DOHH2 (cell line): ENCODE measurements around the gene SCFD2.

Source experiments
- H3F3A ChIP-seq: fragments of 200-600 bp; sonication (generic), shearing (Covaris generic); 2 replicates; pipeline ENCODE4 v1.6.0; 2016; ENCODE audit warnings: antibody characterized with exemption, mild to moderate bottlenecking; ENCODE audit not compliant: control insufficient read depth, insufficient read depth
- H3K27ac ChIP-seq: fragments of 200-600 bp; sonication (generic); 2 replicates; pipeline ENCODE4 v1.5.1; 2014; ENCODE audit warnings: low read depth, mild to moderate bottlenecking, low read length, moderate library complexity
- H3K27me3 ChIP-seq: fragments of 200-600 bp; sonication (generic); 2 replicates; pipeline ENCODE4 v1.6.1; 2014; ENCODE audit warnings: mild to moderate bottlenecking, low read length, mixed read lengths; ENCODE audit not compliant: control insufficient read depth
- H3K36me3 ChIP-seq: fragments of 200-600 bp; sonication (generic); 2 replicates; pipeline ENCODE4 v1.6.1; 2014; ENCODE audit warnings: mild to moderate bottlenecking, low read length, moderate library complexity, mixed read lengths; ENCODE audit not compliant: control insufficient read depth
- H3K4me1 ChIP-seq: fragments of 200-600 bp; sonication (generic); 2 replicates; pipeline ENCODE4 v1.6.1; 2014; ENCODE audit warnings: mild to moderate bottlenecking, low read length, mixed read lengths; ENCODE audit not compliant: control insufficient read depth
- H3K4me2 ChIP-seq: fragments of 200-600 bp; sonication (generic); 2 replicates; pipeline ENCODE4 v1.6.0; 2014; ENCODE audit warnings: mild to moderate bottlenecking, low read length, moderate library complexity
- H3K4me3 ChIP-seq: fragments of 200-600 bp; sonication (generic); 2 replicates; pipeline ENCODE4 v1.5.1; 2014; ENCODE audit warnings: mild to moderate bottlenecking, low read length, mixed read lengths
- H3K79me2 ChIP-seq: fragments of 200-600 bp; sonication (generic); 2 replicates; pipeline ENCODE4 v1.6.1; 2014; ENCODE audit warnings: mild to moderate bottlenecking, low read length, mixed read lengths; ENCODE audit not compliant: control insufficient read depth
- H3K9me2 ChIP-seq: fragments of 200-600 bp; sonication (generic); replicated peaks from 2 replicates; pipeline ENCODE4 v1.6.1; 2014; ENCODE audit warnings: mild to moderate bottlenecking, low read length, mixed read lengths; ENCODE audit not compliant: control insufficient read depth
- H3K9me3 ChIP-seq: fragments of 200-600 bp; sonication (generic); 2 replicates; pipeline ENCODE4 v1.6.1; 2014; ENCODE audit warnings: antibody characterized with exemption, low read length, mixed read lengths; ENCODE audit not compliant: control insufficient read depth, insufficient read depth
- H4K20me1 ChIP-seq: fragments of 200-600 bp; sonication (generic); 2 replicates; pipeline ENCODE4 v1.6.0; 2014; ENCODE audit warnings: low read depth, mild to moderate bottlenecking, antibody characterized with exemption, low read length, moderate library complexity; ENCODE audit not compliant: control insufficient read depth, insufficient read depth
- CTCF ChIP-seq: fragments of 200-600 bp; sonication (generic); IDR thresholded peaks from one replicate; pipeline ENCODE4 v1.5.1; 2014; ENCODE audit warnings: antibody characterized with exemption, mild to moderate bottlenecking, low read depth, low read length; ENCODE audit not compliant: poor library complexity, severe bottlenecking
- EZH2phosphoT487 ChIP-seq: fragments of 200-600 bp; sonication (generic); IDR thresholded peaks from 2 replicates; pipeline ENCODE4 v1.6.1; 2017; ENCODE audit warnings: borderline replicate concordance, mild to moderate bottlenecking, antibody characterized with exemption, low read length, moderate library complexity, mixed read lengths

Gene SCFD2

GRCh38 chr4:52873861-52874343, 492.0 kb downstream of the SCFD2 start:
- H3K27me3 ChIP-seq = no peaks in the 10 kb centered on the region
- no peaks in the 10 kb centered on the region for H3K9me3 ChIP-seq
- no peaks in the 10 kb centered on the region for H3K79me2 ChIP-seq
- H3K36me3 ChIP-seq = no peaks in the 10 kb centered on the region
- no peak overlapping the region for H3K4me2 ChIP-seq
- TF ChIP-seq EZH2phosphoT487 (no peak), CTCF (no peak)
- no peak overlapping the region for H3K27ac ChIP-seq
- H3K4me1 ChIP-seq = no peaks in the 10 kb centered on the region
- H3K9me2 ChIP-seq = no peaks in the 10 kb centered on the region
- H3F3A ChIP-seq = no peaks in the 10 kb centered on the region
- H4K20me1 ChIP-seq = no peaks in the 10 kb centered on the region
- H3K4me3 ChIP-seq = no peak overlapping the region

- H3K27ac ChIP-seq = no peak overlapping the region
- H3K4me2 ChIP-seq = no peak overlapping the region
- H3K4me3 ChIP-seq = no peak overlapping the region
- H3K9me2 ChIP-seq = no peaks in the 10 kb centered on the region
- no peaks in the 10 kb centered on the region for H4K20me1 ChIP-seq
- no peaks in the 10 kb centered on the region for H3K79me2 ChIP-seq
- H3F3A ChIP-seq = no peaks in the 10 kb centered on the region
- H3K27me3 ChIP-seq = no peaks in the 10 kb centered on the region
- no peaks in the 10 kb centered on the region for H3K36me3 ChIP-seq
- no peak for TF ChIP-seq CTCF
- no peak for TF ChIP-seq EZH2phosphoT487
- H3K4me1 ChIP-seq = no peaks in the 10 kb centered on the region
- H3K9me3 ChIP-seq = no peaks in the 10 kb centered on the region
These were observed 492.7 kb downstream of the SCFD2 start for GRCh38 chr4:52873191-52873590.

- no peak overlapping the region for H3K27ac ChIP-seq
- H3K4me3 ChIP-seq = no peak overlapping the region
- H3F3A ChIP-seq = no peaks in the 10 kb centered on the region
- H3K9me2 ChIP-seq = no peaks in the 10 kb centered on the region
- H3K79me2 ChIP-seq = no peaks in the 10 kb centered on the region
- H3K4me2 ChIP-seq = no peak overlapping the region
- no peaks in the 10 kb centered on the region for H3K27me3 ChIP-seq
- H4K20me1 ChIP-seq = no peaks in the 10 kb centered on the region
- TF ChIP-seq EZH2phosphoT487 (no peak), CTCF (no peak)
- H3K4me1 ChIP-seq = no peaks in the 10 kb centered on the region
- no peaks in the 10 kb centered on the region for H3K36me3 ChIP-seq
- no peaks in the 10 kb centered on the region for H3K9me3 ChIP-seq
These were observed 495.6 kb downstream of the SCFD2 start for GRCh38 chr4:52870225-52870624.

GRCh38 chr4:52869656-52870055, 496.2 kb downstream of the SCFD2 start:
- Histone ChIP-seq H3K4me1 (no peaks in the 10 kb centered on the region), H3F3A (no peaks in the 10 kb centered on the region), H3K4me2 (no peak overlapping the region), H4K20me1 (no peaks in the 10 kb centered on the region), H3K36me3 (no peaks in the 10 kb centered on the region), H3K9me3 (no peaks in the 10 kb centered on the region), H3K27me3 (no peaks in the 10 kb centered on the region), H3K79me2 (no peaks in the 10 kb centered on the region), H3K27ac (no peak overlapping the region), H3K4me3 (no peak overlapping the region), H3K9me2 (no peaks in the 10 kb centered on the region)
- TF ChIP-seq EZH2phosphoT487 = no peak
- no peak for TF ChIP-seq CTCF
